CD4-positive, alpha-beta T cell treated with Interleukin-4 for 1 hour (primary cell): ENCODE data around the gene MAGEA8.
"Not testable (repeated sequence)": the region's sequence is repeated elsewhere in the genome, so short reads cannot be mapped to it uniquely, and the experiment has no call there.

Source experiments
- DNase-seq, 2 donors: peaks; one replicate each; pipeline ENCODE4 v3.0.0-alpha.2; 2020 to 2022

Gene MAGEA8

DNA sequence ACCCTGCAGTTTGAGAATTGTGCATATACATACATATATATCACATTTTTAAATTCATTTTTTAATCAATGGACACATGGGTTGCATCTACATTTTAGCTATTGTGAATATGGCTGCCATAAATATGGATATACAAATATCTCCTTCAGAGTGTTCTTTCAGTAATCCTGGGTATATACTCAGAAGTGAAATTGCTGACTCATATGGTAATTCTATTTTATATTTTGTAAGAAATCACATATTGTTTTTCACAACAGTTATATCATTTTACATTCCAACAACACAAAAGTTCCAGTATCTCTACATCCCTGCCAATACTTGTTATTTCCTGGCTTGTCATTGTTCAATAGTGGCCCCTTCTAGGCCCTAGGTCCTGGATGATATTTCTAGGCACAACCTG, 27.7 kb downstream of the MAGEA8 start:
- no peak for DNase-seq

DNA sequence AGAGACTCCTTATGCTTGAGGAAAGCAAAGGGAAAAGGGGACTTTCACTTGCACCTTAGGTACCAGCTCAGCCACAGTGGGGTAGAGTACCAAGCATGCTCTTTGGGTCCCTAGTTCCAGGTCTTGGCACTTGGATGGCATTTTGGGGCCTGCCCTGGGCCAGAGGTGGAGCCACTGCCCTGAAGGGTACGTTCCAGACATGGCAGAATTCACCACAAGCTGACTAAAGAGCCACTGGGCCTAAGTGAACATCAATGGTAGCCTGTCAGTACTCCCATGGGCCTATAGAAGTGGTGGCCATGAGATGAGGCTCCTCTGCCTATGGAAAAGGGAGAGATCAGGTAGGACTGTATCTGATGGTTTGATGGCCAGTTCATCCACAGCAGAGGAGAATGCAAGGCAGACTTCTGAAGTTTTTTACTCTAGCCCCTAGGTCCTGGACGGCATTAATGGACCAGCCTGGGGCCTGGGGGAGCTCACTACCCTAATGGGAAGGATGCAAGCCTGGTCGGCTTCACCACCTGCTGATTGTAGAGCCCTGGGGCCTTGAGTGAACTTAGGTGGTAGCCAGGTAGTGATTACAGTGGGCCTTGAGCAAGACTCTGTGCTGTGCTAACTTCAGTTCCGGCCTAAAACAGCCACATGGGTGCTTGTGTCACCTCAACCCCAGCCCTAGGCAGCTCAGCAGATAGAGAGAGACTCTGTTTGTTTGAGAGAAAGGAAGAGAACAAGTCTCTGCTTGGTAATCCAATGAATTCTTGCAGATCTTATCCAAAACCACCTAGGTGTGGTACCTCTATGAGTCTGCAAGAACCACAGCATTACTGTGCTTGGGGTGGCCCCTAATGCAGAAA, 28.6 kb downstream of the MAGEA8 start:
- DNase-seq, result no peak

DNA sequence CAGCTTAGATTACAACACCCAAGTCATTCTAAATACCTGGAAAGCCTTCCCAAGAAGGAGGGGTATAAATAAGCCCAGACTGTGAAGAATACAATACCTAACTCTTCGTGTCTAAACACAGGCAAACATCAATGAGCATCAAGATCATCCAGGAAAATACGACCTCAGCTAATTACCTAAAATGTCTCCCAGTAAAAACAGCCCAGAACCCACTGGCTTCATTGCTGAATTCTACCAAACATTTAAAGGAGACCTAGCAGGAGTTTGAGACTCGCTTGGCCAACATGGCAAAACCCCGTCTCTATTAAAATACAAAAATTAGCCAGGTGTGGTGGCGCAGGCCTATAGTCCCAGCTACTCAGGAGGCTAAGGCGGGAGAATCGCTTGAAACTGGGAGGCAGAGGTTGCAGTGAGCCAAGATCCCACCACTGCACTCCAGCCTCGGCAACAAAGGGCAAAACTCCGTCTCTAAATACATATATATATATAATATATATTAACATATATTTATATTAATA, 29.3 kb downstream of the MAGEA8 start:
- no peak for DNase-seq

DNA sequence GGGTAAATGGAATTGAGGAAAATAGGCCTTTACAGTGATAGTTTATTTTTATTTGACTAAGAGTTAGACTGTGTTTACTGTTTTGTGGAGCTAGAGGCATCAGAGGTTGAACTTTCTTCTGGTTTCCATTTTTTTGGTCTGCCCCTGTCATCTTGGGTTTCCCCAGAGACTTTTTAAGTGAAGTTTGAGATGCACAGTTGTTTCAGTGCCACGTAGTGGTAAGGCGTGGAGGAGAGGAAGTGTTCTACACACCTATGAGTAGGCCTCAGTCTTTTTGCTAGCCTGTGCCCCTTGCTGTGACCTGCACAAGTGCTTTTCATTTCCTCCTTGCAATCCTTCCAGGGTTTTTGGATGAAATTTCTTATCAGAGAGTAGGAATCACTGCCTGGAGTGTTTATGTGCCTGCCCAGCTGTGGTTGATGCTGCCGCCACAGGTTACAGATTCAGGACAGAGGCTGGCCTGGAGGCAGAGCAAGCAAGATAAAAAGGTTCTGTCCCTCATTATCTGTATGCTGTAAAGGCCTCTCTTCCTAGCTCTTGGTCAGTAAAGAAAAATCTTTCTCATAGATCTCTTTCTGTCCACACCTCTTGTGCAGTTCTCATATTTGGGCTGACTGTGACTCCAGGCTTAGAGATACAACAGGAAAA, 35.9 kb downstream of the MAGEA8 start:
- DNase-seq, result no peak

DNA sequence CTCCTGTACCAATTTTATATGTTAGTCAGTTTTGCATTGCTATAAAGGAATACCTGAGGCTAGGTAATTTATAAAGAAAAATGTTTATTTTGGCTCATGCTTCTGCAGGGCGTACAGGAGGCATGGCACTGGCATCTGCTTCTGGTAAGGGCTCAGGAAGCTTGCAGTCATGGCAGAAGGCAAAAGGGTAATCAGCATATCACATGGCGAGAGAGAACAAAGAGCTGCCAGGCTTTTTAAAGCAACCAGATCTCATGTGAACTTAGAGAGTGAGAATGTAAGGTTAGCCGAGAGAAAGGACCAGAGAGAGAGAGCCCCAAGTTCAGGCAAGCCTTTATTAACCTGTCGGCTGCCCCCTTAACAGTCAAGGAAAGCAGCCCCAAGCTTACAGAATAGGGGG, 42.9 kb downstream of the MAGEA8 start:
- not testable (repeated sequence) for DNase-seq

DNA sequence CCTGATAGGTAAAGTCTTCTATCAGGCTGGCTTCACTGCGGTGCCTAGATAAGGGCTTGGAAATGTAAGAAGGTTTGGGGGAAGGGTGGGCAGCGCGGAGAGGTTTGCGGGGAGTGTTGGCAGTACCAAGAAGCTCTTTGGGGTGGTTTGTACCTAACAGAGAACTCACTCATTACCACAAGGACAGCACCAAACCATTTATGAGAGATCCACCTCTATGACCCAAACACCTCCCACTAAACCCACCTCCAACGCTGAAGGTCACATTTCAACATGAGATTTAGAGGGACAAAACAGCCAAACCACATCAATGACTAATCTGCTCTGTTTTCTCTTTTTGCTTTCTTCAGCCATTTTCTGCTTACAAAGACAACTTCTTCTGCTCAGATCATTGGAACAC, 43.5 kb downstream of the MAGEA8 start:
- not testable (repeated sequence) for DNase-seq

DNA sequence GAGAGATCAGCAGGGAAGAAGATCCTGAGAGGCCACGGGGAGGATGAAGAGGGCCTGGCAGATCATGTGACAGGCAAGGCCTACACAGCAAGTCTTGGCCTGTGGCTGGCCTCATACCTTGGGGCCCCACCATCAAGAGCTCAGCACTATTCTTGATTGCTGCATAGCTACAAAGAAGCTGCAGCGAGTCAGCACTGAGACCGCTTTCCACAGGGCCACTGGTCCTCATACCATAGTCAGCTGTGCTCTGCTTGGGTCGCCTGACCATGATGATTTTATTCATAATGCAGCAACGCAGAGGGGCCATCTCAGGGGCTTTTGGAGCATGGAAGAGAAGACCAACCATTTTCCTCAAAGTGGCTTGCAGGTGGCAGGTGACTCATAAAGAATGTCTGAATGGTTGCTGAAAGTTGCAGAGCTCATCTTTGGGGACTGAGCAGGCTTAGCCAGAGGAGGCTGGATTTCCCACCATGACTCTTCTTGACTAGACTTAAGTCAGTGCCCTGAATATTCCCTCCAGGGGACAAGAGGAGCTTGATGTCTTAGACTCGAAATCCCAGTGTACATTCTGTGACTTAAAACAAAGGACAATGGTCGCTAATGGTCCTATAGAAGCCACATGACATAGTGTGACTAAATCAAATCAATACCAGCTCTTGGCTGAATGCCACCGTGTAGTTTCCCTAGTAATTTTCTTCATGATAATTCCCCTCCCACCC, 46.4 kb downstream of the MAGEA8 start:
- not testable (repeated sequence) for DNase-seq

DNA sequence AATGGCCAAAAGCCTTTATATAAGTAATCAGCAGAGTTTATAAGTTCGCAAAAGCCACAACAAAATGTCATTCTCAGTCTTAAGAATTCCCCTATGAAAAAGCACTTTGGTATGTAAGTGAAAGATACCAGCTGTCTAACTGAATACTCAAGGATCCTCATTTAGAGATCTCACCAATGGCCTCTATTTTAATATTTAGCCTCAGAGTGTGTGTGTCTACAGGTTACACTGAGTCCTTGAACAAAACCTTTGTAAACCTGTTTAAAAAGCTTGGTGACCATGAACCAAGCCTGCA, 46.9 kb downstream of the MAGEA8 start:
- DNase-seq, result not testable (repeated sequence)

DNA sequence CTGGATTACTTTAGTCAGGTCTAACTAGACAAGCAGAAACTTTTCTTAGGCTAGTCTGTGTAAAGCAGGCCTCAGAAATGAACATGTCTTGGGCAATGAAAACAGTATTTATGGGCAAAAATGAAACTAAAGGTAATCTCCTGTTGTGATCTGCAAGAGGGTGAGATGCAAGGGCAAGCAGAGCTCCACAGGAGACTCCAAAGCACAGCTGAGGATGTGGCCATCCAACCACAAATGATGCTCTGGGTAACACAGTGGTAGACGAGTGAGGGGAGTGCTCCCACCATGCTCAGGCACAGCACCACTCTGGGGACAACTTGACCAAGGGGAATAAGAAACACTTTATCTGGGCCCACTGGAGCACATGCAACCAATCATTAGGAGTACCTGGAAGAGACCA, 47.7 kb downstream of the MAGEA8 start:
- DNase-seq, result not testable (repeated sequence)

DNA sequence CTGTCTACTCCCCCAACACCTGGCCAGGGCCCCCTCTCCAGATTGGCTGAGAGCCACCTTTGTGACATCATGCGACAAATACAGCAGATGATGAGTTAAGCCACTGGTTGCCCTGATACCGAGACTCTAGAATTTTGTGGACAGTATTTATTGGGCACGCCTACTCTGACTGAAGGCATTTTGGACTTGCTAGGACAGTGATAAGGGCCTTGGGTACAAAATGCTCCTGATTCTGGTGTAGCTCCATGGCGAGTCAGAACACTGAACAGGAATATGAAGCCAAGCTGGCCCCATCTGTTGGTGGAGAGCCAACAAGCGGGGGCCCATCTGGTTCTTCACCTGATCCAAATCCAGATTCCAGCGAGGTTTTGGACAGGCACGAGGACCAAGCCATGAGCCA, 48.4 kb downstream of the MAGEA8 start, which contains the start of gene HSFX4:
TSS of gene HSFX4 (plus strand) at position 174 of the 400 bp plus-strand sequence. CDS start at position 246, 72 bp downstream.
- not testable (repeated sequence) for DNase-seq

DNA sequence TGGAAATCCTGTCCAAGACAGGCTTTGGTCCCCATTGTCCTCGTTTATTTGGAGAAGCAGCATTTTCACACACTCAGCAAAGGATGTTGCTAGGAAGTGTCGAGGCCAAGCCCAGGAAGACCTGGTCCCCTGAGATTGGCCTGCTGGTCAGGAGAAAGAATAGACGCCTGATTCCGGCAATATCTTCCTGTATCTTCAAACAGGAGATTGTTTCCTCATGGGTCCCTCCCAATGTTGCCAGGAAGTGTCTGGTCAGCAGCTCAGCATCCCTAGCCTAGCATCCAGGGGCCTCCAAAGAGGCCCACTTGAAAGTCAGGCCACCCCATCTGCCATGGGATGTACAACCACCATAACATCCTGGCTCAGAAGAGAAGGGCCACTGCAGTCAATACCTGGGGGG, 50.4 kb downstream of the MAGEA8 start:
- not testable (repeated sequence) for DNase-seq

DNA sequence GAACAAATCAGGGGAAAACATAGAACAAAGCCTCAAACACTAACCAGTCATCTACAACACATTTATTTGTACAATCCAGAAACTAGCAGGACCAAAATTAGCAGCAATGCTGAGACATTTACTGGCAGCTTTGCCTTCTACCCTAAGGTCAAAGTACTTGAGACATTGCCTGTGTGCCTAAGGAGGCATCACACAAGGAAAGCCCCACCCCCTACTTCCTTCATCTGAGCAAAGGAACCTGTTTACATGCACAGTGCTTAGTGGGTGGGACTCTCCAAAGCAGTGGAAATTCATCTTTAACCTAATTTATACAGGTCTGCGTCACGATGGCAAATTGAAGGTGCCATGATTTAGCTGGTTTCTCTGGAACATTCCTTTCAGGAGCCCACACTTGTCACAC, 51.2 kb downstream of the MAGEA8 start:
- not testable (repeated sequence) for DNase-seq

DNA sequence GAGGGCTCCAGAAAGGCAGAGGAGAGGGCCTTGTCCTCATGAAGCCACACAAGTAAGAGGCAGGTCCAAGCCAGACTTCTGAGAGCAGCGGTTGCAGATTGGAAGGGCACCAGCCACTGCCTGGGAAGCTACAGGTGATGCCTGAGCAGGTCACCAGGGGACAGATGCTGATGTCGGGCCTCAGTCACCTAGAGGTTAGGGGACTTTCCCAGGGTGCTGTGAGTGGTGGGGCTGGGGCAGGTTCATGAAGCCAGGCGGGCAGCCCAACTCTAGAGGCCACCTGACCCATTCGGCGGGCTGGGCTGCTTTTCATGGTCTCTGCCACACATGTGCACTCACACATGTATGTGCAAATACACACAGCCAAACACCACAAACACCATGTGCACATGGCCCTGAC, 52.0 kb downstream of the MAGEA8 start:
- DNase-seq, result not testable (repeated sequence)

DNA sequence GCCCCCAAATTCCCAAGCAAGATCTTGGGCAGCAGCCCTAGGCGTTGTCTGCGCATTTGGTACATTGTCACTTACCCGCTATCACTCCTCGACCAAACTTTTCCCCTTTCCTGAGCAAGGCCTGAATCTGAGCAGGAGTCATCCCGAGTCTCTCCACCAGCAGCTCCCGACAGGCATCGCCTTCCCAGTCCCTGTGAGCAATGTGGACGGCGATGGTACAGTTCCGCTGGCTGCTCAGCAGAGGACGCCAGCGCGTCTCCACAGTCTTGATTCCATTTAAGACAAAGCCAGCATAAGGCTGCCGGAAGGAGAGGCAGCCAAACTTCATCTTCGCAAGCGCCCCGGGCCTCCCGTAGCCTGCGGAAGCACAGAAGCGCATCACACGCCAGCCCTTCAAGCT, 52.6 kb downstream of the MAGEA8 start:
- DNase-seq, result not testable (repeated sequence)
